ENCODE data around the gene POM121L2. TPM values are rescaled to one million over a fixed set of nuclear protein-coding genes. Genes with fewer than 3 reads are reported as not detected.

The POM121L2 gene
- total and polyA plus RNA-seq, 9 of the 15 experiments (the other 6 are each of a cell fraction or from before 2014, with no cell fraction given), result 0.23 to 0.45 TPM; not detected in 7

DNA sequence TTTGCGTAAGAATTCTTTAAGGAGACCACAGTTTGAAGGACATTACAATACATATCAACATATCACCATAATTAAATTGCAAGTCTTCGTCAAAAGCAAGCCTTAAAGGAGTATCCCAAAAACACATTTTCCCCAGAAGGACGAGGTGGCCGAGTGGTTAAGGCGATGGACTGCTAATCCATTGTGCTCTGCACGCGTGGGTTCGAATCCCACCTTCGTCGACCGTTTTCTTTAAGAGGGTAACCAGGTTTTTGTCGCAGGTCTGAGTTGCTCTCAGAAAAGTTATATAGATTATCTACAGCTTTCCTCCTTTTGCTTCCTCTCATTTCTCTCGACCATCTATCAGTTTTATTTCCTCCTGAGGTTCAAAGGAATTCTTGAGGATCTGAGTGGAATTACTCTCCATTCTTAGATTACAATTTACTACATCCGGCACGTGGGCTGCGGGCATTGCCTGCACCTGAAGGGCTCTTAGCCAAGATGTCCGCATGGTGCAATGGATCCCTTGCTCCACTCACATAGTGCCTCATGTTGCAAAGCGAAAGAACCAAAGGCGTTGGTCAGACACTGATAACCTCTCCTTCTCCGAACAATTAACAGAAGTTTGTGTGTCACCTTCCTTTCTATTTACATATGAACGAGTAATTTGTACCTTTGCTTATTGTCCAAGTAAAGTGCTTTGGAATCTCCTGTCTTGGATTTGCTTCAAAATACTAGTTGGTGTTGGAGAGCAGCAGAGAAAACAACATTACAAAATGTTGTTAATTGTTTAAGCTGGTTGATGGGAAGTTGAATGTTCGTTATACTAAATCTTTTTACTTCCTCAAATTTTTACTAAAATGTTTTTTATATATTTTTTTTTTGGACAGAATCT, 14.0 kb downstream of the POM121L2 start (continued):
- TF ChIP-seq MECOM (CRISPR knock-in tag; IDR thresholded peaks at IDR 0.05), result 0 out of 2 replicates have a peak, but pooled peaks have one; percentile 6
- TF ChIP-seq MAFK (IDR thresholded peaks at IDR 0.05; ENCODE audit: low read length), result no peak
- TF ChIP-seq RBM39 (optimal IDR thresholded peaks at IDR 0.05; ENCODE audit: low read depth, low read length), result no peak
- TF ChIP-seq ZNF24 (IDR thresholded peaks at IDR 0.05), result peak; percentile 28; the same call in 1 of the 2 replicates
- no peak for TF ChIP-seq TFAM (CRISPR knock-in tag; conservative IDR thresholded peaks at IDR 0.05)
- no peak for TF ChIP-seq RFX1 (IDR thresholded peaks at IDR 0.05)
- TF ChIP-seq, protein P1, sequence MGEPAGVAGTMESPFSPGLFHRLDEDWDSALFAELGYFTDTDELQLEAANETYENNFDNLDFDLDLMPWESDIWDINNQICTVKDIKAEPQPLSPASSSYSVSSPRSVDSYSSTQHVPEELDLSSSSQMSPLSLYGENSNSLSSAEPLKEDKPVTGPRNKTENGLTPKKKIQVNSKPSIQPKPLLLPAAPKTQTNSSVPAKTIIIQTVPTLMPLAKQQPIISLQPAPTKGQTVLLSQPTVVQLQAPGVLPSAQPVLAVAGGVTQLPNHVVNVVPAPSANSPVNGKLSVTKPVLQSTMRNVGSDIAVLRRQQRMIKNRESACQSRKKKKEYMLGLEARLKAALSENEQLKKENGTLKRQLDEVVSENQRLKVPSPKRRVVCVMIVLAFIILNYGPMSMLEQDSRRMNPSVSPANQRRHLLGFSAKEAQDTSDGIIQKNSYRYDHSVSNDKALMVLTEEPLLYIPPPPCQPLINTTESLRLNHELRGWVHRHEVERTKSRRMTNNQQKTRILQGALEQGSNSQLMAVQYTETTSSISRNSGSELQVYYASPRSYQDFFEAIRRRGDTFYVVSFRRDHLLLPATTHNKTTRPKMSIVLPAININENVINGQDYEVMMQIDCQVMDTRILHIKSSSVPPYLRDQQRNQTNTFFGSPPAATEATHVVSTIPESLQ (CRISPR knock-in tag; IDR thresholded peaks at IDR 0.05), result no peak
- TF ChIP-seq, protein P2, sequence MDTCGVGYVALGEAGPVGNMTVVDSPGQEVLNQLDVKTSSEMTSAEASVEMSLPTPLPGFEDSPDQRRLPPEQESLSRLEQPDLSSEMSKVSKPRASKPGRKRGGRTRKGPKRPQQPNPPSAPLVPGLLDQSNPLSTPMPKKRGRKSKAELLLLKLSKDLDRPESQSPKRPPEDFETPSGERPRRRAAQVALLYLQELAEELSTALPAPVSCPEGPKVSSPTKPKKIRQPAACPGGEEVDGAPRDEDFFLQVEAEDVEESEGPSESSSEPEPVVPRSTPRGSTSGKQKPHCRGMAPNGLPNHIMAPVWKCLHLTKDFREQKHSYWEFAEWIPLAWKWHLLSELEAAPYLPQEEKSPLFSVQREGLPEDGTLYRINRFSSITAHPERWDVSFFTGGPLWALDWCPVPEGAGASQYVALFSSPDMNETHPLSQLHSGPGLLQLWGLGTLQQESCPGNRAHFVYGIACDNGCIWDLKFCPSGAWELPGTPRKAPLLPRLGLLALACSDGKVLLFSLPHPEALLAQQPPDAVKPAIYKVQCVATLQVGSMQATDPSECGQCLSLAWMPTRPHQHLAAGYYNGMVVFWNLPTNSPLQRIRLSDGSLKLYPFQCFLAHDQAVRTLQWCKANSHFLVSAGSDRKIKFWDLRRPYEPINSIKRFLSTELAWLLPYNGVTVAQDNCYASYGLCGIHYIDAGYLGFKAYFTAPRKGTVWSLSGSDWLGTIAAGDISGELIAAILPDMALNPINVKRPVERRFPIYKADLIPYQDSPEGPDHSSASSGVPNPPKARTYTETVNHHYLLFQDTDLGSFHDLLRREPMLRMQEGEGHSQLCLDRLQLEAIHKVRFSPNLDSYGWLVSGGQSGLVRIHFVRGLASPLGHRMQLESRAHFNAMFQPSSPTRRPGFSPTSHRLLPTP (IDR thresholded peaks at IDR 0.05; ENCODE audit: borderline replicate concordance, extremely low read depth, insufficient read length), result peak; percentile 96
- TF ChIP-seq MXI1 (IDR thresholded peaks at IDR 0.05; ENCODE audit: low read depth, low read length), result peak; percentile 32; the same call in 1 of the 2 replicates
- peak; percentile 31 for TF ChIP-seq HNRNPLL (IDR thresholded peaks at IDR 0.05; ENCODE audit: low read depth, low read length, poor library complexity, severe bottlenecking)
- 0 out of 2 replicates have a peak, but pooled peaks have one; percentile 55 for TF ChIP-seq XRCC5 (IDR thresholded peaks at IDR 0.05; ENCODE audit: low read depth, low read length)
- no peak for TF ChIP-seq PHTF2 (CRISPR knock-in tag; IDR thresholded peaks at IDR 0.05)
- TF ChIP-seq CHD2 (IDR thresholded peaks at IDR 0.05; ENCODE audit: low read depth, low read length), result 0 out of 2 replicates have a peak, but pooled peaks have one; percentile 37
- no peak for TF ChIP-seq XRCC3 (IDR thresholded peaks at IDR 0.05)
- TF ChIP-seq POLR3A (IDR thresholded peaks at IDR 0.05; ENCODE audit: borderline replicate concordance, extremely low read depth, insufficient read depth, insufficient read length), result peak; percentile 99
- TF ChIP-seq STAT5A (IDR thresholded peaks at IDR 0.05; ENCODE audit: borderline replicate concordance, low read length), result peak; percentile 37; the same call in 1 of the 2 replicates
- no peak for TF ChIP-seq ZNF586 (CRISPR knock-in tag; conservative IDR thresholded peaks at IDR 0.05)
- TF ChIP-seq POLR2A (conservative IDR thresholded peaks at IDR 0.05), result peak; percentile 75
